Activated T-cell treated with anti-CD3 and anti-CD28 coated beads, Interleukin-2, amount 50 U/mL, for 24 hours (primary cell): ENCODE results near the gene TMIE.

Source experiments
- DNase-seq: peaks from one replicate; pipeline ENCODE4 v3.0.0-alpha.2; 2020
- H3K27ac Mint-ChIP-seq: 2 replicates; pipeline ENCODE4 v1.8.0; 2020; ENCODE audit warnings: mild to moderate bottlenecking, mixed read lengths
- H3K27me3 Mint-ChIP-seq: 2 replicates; pipeline ENCODE4 v1.8.0; 2020; ENCODE audit warnings: mixed read lengths
- H3K36me3 Mint-ChIP-seq: 2 replicates; pipeline ENCODE4 v1.8.0; 2020; ENCODE audit warnings: low read depth, mixed read lengths
- H3K4me1 Mint-ChIP-seq: 2 replicates; pipeline ENCODE4 v1.8.0; 2020; ENCODE audit warnings: low read depth, mixed read lengths
- H3K4me3 Mint-ChIP-seq: 2 replicates; pipeline ENCODE4 v1.8.0; 2020; ENCODE audit warnings: mild to moderate bottlenecking, moderate library complexity, mixed read lengths
- H3K9me3 Mint-ChIP-seq: 2 replicates; pipeline ENCODE4 v1.8.0; 2020; ENCODE audit warnings: mixed read lengths

Gene TMIE

GRCh38 chr3:46759239-46760167, 58.3 kb downstream of the TMIE start:
- H3K36me3 Mint-ChIP-seq = no peaks in the 10 kb centered on the region
- H3K9me3 Mint-ChIP-seq = peaks cover 6% of the 10 kb centered on the region
- no peaks in the 10 kb centered on the region for H3K4me1 Mint-ChIP-seq
- DNase-seq = no peak
- H3K4me3 Mint-ChIP-seq = no peak overlapping the region
- H3K27me3 Mint-ChIP-seq = no peaks in the 10 kb centered on the region
- H3K27ac Mint-ChIP-seq = no peak overlapping the region
